ENCODE data around the gene PSME2. TPM values are rescaled to one million over a fixed set of nuclear protein-coding genes. Genes with fewer than 3 reads are reported as not detected.
A peak's percentile ranks its signal among the peaks of the same experiment; 100 is the strongest.

The PSME2 gene
- polyA plus RNA-seq, 2 of the 4 experiments (the other 2 are of a cell fraction): 137 to 144 TPM

- CTCF ChIA-PET: interaction anchor here (0.8 to 12.6 kb wide), 5 partner anchors 9 to 36 kb away, joined by 3 to 168 read pairs (median 3); partner anchors contain the start of genes DCAF11, IRF9, NRL and PSME1
These were observed 2.0 kb downstream of the PSME2 start for GRCh38 chr14:24144451-24144850.

GRCh38 chr14:24143511-24143910 is 2.9 kb downstream of the PSME2 start:
- FAIRE-seq (no peak), DNase-seq (ENCODE audit: low read depth in 1 of 2, low spot score in 1 of 2) (no peak), ATAC-seq (no peak)
- Histone ChIP-seq H3K9me3 (no peaks in the 10 kb centered on the region), H3K4me1 (peaks cover 31% of the 10 kb centered on the region), H3K4me2 (no peak overlapping the region), H3K27ac (no peak overlapping the region), H3K4me3 (no peak overlapping the region)
- WGBS (ENCODE audit: missing lambda C conversion rate): 95% methylated on average over 2 of the region's 2 CpGs
- CTCF ChIA-PET: interaction anchor here (1.1 to 12.6 kb wide), 3 partner anchors 8 to 19 kb away, joined by 3 to 168 read pairs (median 3); partner anchors contain the start of genes IRF9 and PSME1
- TF ChIP-seq NFE2L2 (conservative IDR thresholded peaks at IDR 0.05; ENCODE audit: low read length) (no peak), EP300 (IDR thresholded peaks at IDR 0.05) (no peak), RFX5 (IDR thresholded peaks at IDR 0.05) (no peak), MAZ (IDR thresholded peaks at IDR 0.05; ENCODE audit: borderline replicate concordance, low read depth, low read length) (no peak), KDM1A (IDR thresholded peaks at IDR 0.05; ENCODE audit: low read depth) (no peak), ZFP36 (IDR thresholded peaks at IDR 0.05; ENCODE audit: borderline replicate concordance, partially characterized antibody) (no peak), EHMT2 (IDR thresholded peaks at IDR 0.05; ENCODE audit: low read depth) (no peak), MAFK (IDR thresholded peaks at IDR 0.05; ENCODE audit: partially characterized antibody) (no peak), GATA3 (IDR thresholded peaks at IDR 0.05; ENCODE audit: borderline replicate concordance) (no peak), RAD21 (conservative IDR thresholded peaks at IDR 0.05 in 1 of 2, IDR thresholded peaks at IDR 0.05 in 1 of 2) (no peak), HOXA7 (CRISPR knock-in tag; IDR thresholded peaks at IDR 0.05) (no peak), TP53 (CRISPR knock-in tag; IDR thresholded peaks at IDR 0.05) (no peak), FOSL2 (IDR thresholded peaks at IDR 0.05) (no peak), FOSL2 (CRISPR knock-in tag; IDR thresholded peaks at IDR 0.05) (no peak), MAX (IDR thresholded peaks at IDR 0.05) (no peak), CEBPB (IDR thresholded peaks at IDR 0.05) (no peak)
- POLR2A ChIA-PET: no interaction called here

More at GRCh38 chr14:24144451-24144850, 2.0 kb downstream of the PSME2 start:
- Histone ChIP-seq H3K4me3 (no peak overlapping the region), H3K4me1 (peaks cover 24% of the 10 kb centered on the region), H3K4me2 (no peak overlapping the region), H3K9me3 (no peaks in the 10 kb centered on the region), H3K27ac (no peak overlapping the region)
- POLR2A ChIA-PET: no interaction called here
- no peak for ATAC-seq
- no peak for TF ChIP-seq TFCP2L1 (CRISPR knock-in tag; IDR thresholded peaks at IDR 0.05)
- TF ChIP-seq CTCF (IDR thresholded peaks at IDR 0.05): no peak
- TF ChIP-seq HDAC2 (IDR thresholded peaks at IDR 0.05): 0 out of 2 replicates have a peak, but pooled peaks have one; percentile 49
- no peak for TF ChIP-seq MYC (IDR thresholded peaks at IDR 0.05; ENCODE audit: borderline replicate concordance, low read length)
- TF ChIP-seq USF2 (IDR thresholded peaks at IDR 0.05): no peak
- no peak for TF ChIP-seq REST (IDR thresholded peaks at IDR 0.05)
- no peak for TF ChIP-seq RARB (CRISPR knock-in tag; IDR thresholded peaks at IDR 0.05)
- TF ChIP-seq KDM1A (IDR thresholded peaks at IDR 0.05; ENCODE audit: low read depth): peak; percentile 67; the same call in 1 of the 2 replicates
- TF ChIP-seq RCOR1 (IDR thresholded peaks at IDR 0.05; ENCODE audit: low read depth, low read length): no peak
- FAIRE-seq: no peak
- 14% methylated on average over 1 of the region's 1 CpG for WGBS (ENCODE audit: missing lambda C conversion rate)
- DNase-seq (ENCODE audit: low read depth in 1 of 2, low spot score in 1 of 2): no peak
